ENCODE measurements around the gene KIRREL2. TPM values are rescaled to one million over a fixed set of nuclear protein-coding genes. Genes with fewer than 3 reads are reported as not detected.

KIRREL2 gene
- total RNA-seq, 1 experiment from 2014 or later: 5.0 TPM

DNA sequence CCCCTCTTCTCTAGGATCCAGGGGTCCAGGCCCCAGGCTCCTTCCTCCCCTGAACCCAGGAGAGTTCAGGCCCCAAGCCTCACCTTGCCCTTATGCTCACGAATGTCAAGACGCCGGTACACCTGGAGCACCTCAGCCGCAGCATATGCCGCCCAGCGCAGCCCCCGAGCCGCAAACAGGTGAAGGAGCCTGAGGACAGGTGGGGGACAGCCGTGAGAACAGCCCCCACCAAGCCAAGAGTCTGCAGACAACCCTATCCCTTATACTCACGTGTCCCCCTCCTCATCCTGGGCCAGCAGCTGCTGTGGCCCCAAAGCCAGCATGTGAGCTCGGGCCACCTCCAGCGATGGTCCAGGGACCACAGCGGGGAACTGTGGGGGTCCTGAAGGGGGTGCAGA is 39.9 kb downstream of the KIRREL2 start:
- in situ Hi-C loops (cut with HindIII; ENCODE audit: low pct_unique_long_range_greater_than_20kb, low sequenced_read_pairs): no loop called here
- H3K4me3 ChIP-seq (ENCODE audit: low read depth in 2 of 2, low read length in 2 of 2): no peak overlapping the region
- CTCF ChIA-PET: no interaction called here
- peaks cover 13% of the 10 kb centered on the region for H3K4me1 ChIP-seq (ENCODE audit: control insufficient read depth, insufficient read depth, low read length)
- H3K9me3 ChIP-seq (ENCODE audit: control insufficient read depth, insufficient read depth, low read depth, low read length): no peaks in the 10 kb centered on the region
- BruUV-seq (replicated peaks): no TSS peak
- TF ChIP-seq POLR2AphosphoS5 (IDR thresholded peaks at IDR 0.05; ENCODE audit: low read depth, low read length) (no peak), SIN3A (IDR thresholded peaks at IDR 0.05; ENCODE audit: borderline replicate concordance, insufficient read depth, low read depth, low read length) (no peak), TCF7L2 (IDR thresholded peaks at IDR 0.05; ENCODE audit: low read depth, low read length) (no peak)
- TF ChIP-seq, protein P1, sequence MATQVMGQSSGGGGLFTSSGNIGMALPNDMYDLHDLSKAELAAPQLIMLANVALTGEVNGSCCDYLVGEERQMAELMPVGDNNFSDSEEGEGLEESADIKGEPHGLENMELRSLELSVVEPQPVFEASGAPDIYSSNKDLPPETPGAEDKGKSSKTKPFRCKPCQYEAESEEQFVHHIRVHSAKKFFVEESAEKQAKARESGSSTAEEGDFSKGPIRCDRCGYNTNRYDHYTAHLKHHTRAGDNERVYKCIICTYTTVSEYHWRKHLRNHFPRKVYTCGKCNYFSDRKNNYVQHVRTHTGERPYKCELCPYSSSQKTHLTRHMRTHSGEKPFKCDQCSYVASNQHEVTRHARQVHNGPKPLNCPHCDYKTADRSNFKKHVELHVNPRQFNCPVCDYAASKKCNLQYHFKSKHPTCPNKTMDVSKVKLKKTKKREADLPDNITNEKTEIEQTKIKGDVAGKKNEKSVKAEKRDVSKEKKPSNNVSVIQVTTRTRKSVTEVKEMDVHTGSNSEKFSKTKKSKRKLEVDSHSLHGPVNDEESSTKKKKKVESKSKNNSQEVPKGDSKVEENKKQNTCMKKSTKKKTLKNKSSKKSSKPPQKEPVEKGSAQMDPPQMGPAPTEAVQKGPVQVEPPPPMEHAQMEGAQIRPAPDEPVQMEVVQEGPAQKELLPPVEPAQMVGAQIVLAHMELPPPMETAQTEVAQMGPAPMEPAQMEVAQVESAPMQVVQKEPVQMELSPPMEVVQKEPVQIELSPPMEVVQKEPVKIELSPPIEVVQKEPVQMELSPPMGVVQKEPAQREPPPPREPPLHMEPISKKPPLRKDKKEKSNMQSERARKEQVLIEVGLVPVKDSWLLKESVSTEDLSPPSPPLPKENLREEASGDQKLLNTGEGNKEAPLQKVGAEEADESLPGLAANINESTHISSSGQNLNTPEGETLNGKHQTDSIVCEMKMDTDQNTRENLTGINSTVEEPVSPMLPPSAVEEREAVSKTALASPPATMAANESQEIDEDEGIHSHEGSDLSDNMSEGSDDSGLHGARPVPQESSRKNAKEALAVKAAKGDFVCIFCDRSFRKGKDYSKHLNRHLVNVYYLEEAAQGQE (IDR thresholded peaks at IDR 0.05; ENCODE audit: insufficient read depth in 1 of 2, low read depth in 2 of 2, low read length in 1 of 2): no peak
- TF ChIP-seq, protein P2, sequence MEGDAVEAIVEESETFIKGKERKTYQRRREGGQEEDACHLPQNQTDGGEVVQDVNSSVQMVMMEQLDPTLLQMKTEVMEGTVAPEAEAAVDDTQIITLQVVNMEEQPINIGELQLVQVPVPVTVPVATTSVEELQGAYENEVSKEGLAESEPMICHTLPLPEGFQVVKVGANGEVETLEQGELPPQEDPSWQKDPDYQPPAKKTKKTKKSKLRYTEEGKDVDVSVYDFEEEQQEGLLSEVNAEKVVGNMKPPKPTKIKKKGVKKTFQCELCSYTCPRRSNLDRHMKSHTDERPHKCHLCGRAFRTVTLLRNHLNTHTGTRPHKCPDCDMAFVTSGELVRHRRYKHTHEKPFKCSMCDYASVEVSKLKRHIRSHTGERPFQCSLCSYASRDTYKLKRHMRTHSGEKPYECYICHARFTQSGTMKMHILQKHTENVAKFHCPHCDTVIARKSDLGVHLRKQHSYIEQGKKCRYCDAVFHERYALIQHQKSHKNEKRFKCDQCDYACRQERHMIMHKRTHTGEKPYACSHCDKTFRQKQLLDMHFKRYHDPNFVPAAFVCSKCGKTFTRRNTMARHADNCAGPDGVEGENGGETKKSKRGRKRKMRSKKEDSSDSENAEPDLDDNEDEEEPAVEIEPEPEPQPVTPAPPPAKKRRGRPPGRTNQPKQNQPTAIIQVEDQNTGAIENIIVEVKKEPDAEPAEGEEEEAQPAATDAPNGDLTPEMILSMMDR (IDR thresholded peaks at IDR 0.05): no peak
- no peaks in the 10 kb centered on the region for H3K27me3 ChIP-seq (ENCODE audit: control insufficient read depth, insufficient read depth, low read length)
- POLR2A ChIA-PET: no interaction called here
- no peak overlapping the region for H3K27ac ChIP-seq (ENCODE audit: low read length)
- no peaks in the 10 kb centered on the region for H3K36me3 ChIP-seq (ENCODE audit: control insufficient read depth, insufficient read depth, low read length)
- ATAC-seq (no peak), DNase-seq (ENCODE audit: low read depth, low spot score) (no peak)
- intact Hi-C loops (cut with micrococcal nuclease; ENCODE audit: unreplicated experiment): no loop called here

DNA sequence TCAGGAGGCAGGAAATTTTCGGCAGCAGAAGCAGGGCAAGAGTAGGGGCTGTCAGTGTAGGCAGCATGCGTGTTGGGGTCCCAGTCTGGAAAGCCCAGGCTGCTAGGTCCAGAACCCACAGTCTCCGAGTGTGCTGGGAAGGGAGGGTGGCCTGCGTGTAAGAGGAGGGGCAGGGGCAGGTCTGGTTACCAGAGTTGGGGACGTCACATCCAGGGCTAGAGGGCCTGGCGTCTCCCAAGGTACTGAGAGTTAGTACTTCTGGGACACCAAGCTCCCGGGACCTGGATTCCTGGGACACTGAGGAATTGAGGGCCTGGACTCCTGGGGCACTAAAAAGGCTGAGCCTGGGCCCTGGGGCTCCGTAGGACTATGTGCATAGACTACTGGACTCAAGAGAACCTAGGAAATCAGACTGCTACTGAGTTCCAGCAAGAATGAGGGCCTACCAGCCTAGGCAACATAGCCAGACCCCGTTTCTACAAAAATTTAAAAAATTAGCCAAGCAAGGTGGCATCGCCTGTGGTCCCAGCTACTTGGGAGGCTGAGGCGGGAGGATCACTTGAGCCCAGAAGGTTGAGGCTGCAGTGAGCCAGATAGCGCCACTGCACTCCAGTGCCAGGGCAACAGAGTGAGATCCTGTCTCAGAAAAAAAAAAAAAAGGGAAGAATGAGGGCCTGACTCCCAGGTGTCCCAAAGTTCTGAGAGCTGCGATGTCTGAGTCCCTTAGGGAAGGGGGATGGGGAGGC is 41.2 kb downstream of the KIRREL2 start:
- in situ Hi-C loops (cut with HindIII; ENCODE audit: low pct_unique_long_range_greater_than_20kb, low sequenced_read_pairs) (no loop called here), intact Hi-C loops (cut with micrococcal nuclease; ENCODE audit: unreplicated experiment) (no loop called here)

More for the DNA sequence above, 41.2 kb downstream of the KIRREL2 start:
- TF ChIP-seq, protein P1 (IDR thresholded peaks at IDR 0.05; ENCODE audit: insufficient read depth in 1 of 2, low read depth in 2 of 2, low read length in 1 of 2): no peak
- TF ChIP-seq, protein P2 (IDR thresholded peaks at IDR 0.05): no peak
- TF ChIP-seq SIN3A (IDR thresholded peaks at IDR 0.05; ENCODE audit: borderline replicate concordance, insufficient read depth, low read depth, low read length) (no peak), TCF7L2 (IDR thresholded peaks at IDR 0.05; ENCODE audit: low read depth, low read length) (no peak)
- no peaks in the 10 kb centered on the region for H3K36me3 ChIP-seq (ENCODE audit: control insufficient read depth, insufficient read depth, low read length)
- ATAC-seq (no peak), DNase-seq (ENCODE audit: low read depth, low spot score) (no peak)
- BruUV-seq (replicated peaks): no TSS peak
- POLR2A ChIA-PET: interaction anchor here (0.6 to 0.7 kb wide), 2 partner anchors 12 to 51 kb away, joined by 6 to 7 read pairs; no protein-coding TSS in a partner anchor
- H3K27me3 ChIP-seq (ENCODE audit: control insufficient read depth, insufficient read depth, low read length): no peaks in the 10 kb centered on the region
- CTCF ChIA-PET: no interaction called here
- H3K9me3 ChIP-seq (ENCODE audit: control insufficient read depth, insufficient read depth, low read depth, low read length): no peaks in the 10 kb centered on the region
- peak overlapping the region; percentile 88 to 90 for H3K4me3 ChIP-seq (ENCODE audit: low read depth in 2 of 2, low read length in 2 of 2)
- H3K4me1 ChIP-seq (ENCODE audit: control insufficient read depth, insufficient read depth, low read length): peaks cover 20% of the 10 kb centered on the region
- H3K27ac ChIP-seq (ENCODE audit: low read length): peak overlapping the region; percentile 90
